ENCODE results near the gene NPL. TPM values are rescaled to one million over a fixed set of nuclear protein-coding genes. Genes with fewer than 3 reads are reported as not detected.

NPL gene
- total and polyA plus RNA-seq, 9 of the 15 experiments (the other 6 are each of a cell fraction or from before 2014, with no cell fraction given) = 9.9 to 22.3 (median 14.2) TPM

GRCh38 chr1:182795563-182796228 lies 6.1 kb downstream of the NPL start (continued):
- no peak for TF ChIP-seq HOMEZ (CRISPR knock-in tag; IDR thresholded peaks at IDR 0.05)
- TF ChIP-seq ZNF830 (CRISPR knock-in tag; IDR thresholded peaks at IDR 0.05) = no peak
- TF ChIP-seq ZNF239 (CRISPR knock-in tag; IDR thresholded peaks at IDR 0.05) = no peak
- peak; percentile 67; the same call in 1 of the 2 replicates for TF ChIP-seq TOE1 (IDR thresholded peaks at IDR 0.05; ENCODE audit: borderline replicate concordance)
- TF ChIP-seq TOE1 (CRISPR knock-in tag; IDR thresholded peaks at IDR 0.05; ENCODE audit: borderline replicate concordance, low read depth) = no peak
- TF ChIP-seq TAL1 (IDR thresholded peaks at IDR 0.05) = peak; percentile 36
- TF ChIP-seq THAP12 (CRISPR knock-in tag; IDR thresholded peaks at IDR 0.05) = no peak
- no peak for TF ChIP-seq E2F4 (CRISPR knock-in tag; IDR thresholded peaks at IDR 0.05; ENCODE audit: low read depth)
- no peak for TF ChIP-seq MED1 (CRISPR knock-in tag; IDR thresholded peaks at IDR 0.05; ENCODE audit: borderline replicate concordance)
- 0 out of 2 replicates have a peak, but pooled peaks have one; percentile 39 for TF ChIP-seq PYGO2 (tag; IDR thresholded peaks at IDR 0.05)
- no peak for TF ChIP-seq HDGF (IDR thresholded peaks at IDR 0.05)
- TF ChIP-seq SIX5 (IDR thresholded peaks at IDR 0.05; ENCODE audit: borderline replicate concordance in 1 of 2, insufficient read depth in 1 of 2, low read depth in 1 of 2, low read length in 2 of 2) = no peak
- TF ChIP-seq RREB1 (CRISPR knock-in tag; IDR thresholded peaks at IDR 0.05) = no peak
- no peak for TF ChIP-seq NR1H2 (CRISPR knock-in tag; IDR thresholded peaks at IDR 0.05)
- no peak for TF ChIP-seq ZBTB26 (CRISPR knock-in tag; IDR thresholded peaks at IDR 0.05)
- TF ChIP-seq CBFB (CRISPR knock-in tag; IDR thresholded peaks at IDR 0.05) = no peak

All from K562 (cell line).